Neural cell (in vitro differentiated cells): ENCODE data around the gene CNTD1. TPM values are rescaled to one million over a fixed set of nuclear protein-coding genes. Genes with fewer than 3 reads are reported as not detected.

Experiments
- H2AFZ ChIP-seq: fragments of 200-600, 300-800 bp; sonication (generic), shearing (Covaris generic); 2 replicates; pipeline ENCODE4 v1.6.0; 2014; ENCODE audit warnings: low read depth, mild to moderate bottlenecking, antibody characterized with exemption, low read length, moderate library complexity
- H3F3A ChIP-seq: fragments of 200-600 bp; shearing (Covaris generic); 2 replicates; pipeline ENCODE4 v1.6.1; 2016; ENCODE audit warnings: mild to moderate bottlenecking, moderate library complexity, mixed read lengths, antibody characterized with exemption, low read length; ENCODE audit not compliant: insufficient read depth, poor library complexity, severe bottlenecking
- H3K27ac ChIP-seq: fragments of 200-600, 300-800 bp; sonication (generic), shearing (Covaris generic); 2 replicates; pipeline ENCODE4 v1.5.1; 2014; ENCODE audit warnings: mild to moderate bottlenecking, low read length, moderate library complexity
- H3K27me3 ChIP-seq: fragments of 300-800, 200-600 bp; sonication (generic), shearing (Covaris generic); 2 replicates; pipeline ENCODE4 v1.6.0; 2014; ENCODE audit warnings: mild to moderate bottlenecking, low read depth, low read length, moderate library complexity; ENCODE audit not compliant: insufficient read depth
- H3K36me3 ChIP-seq: fragments of 300-800, 200-600 bp; sonication (generic), shearing (Covaris generic); 2 replicates; pipeline ENCODE4 v1.5.1; 2014; ENCODE audit warnings: mild to moderate bottlenecking, antibody characterized with exemption, low read length, moderate library complexity; ENCODE audit not compliant: insufficient read depth
- H3K4me2 ChIP-seq: fragments of 300-800, 200-600 bp; sonication (generic), shearing (Covaris generic); 2 replicates; pipeline ENCODE4 v1.6.0; 2014; ENCODE audit warnings: mild to moderate bottlenecking, low read length
- H3K4me3 ChIP-seq: fragments of 300-800, 200-600 bp; sonication (generic), shearing (Covaris generic); 2 replicates; pipeline ENCODE4 v1.5.1; 2014; ENCODE audit warnings: mild to moderate bottlenecking, low read length, moderate library complexity
- H3K79me2 ChIP-seq: fragments of 200-600 bp; shearing (Covaris generic); replicated peaks from 2 replicates; pipeline ENCODE4 v1.6.0; 2014; ENCODE audit warnings: mild to moderate bottlenecking, low read length, moderate library complexity; ENCODE audit not compliant: insufficient read depth
- H3K9ac ChIP-seq: fragments of 300-800, 200-600 bp; sonication (generic), shearing (Covaris generic); 2 replicates; pipeline ENCODE4 v1.6.1; 2016; ENCODE audit warnings: mild to moderate bottlenecking, low read length, mixed read lengths
- H3K9me2 ChIP-seq: fragments of 200-600 bp; shearing (Covaris generic); 2 replicates; pipeline ENCODE4 v1.6.1; 2016; ENCODE audit warnings: mild to moderate bottlenecking, low read length, mixed read lengths; ENCODE audit not compliant: insufficient read depth
- H3K9me3 ChIP-seq: fragments of 200-600, 300-800 bp; sonication (generic), shearing (Covaris generic); 2 replicates; pipeline ENCODE4 v1.6.1; 2016; ENCODE audit warnings: mild to moderate bottlenecking, mixed run types, low read length, moderate library complexity, mixed read lengths
- H4K20me1 ChIP-seq: fragments of 200-600 bp; shearing (Covaris generic); 2 replicates; pipeline ENCODE4 v1.6.1; 2016; ENCODE audit warnings: mild to moderate bottlenecking, mixed run types; ENCODE audit not compliant: insufficient read depth
- CTCF ChIP-seq: fragments of 450-650 bp; IDR thresholded peaks from 2 replicates; pipeline ENCODE4 v1.5.1; 2014; ENCODE audit warnings: antibody characterized with exemption, mild to moderate bottlenecking, moderate library complexity; ENCODE audit not compliant: poor library complexity, severe bottlenecking
- EP300 ChIP-seq: fragments of 450-650 bp; conservative IDR thresholded peaks from 2 replicates; pipeline ENCODE4 v1.6.1; 2014; ENCODE audit warnings: antibody characterized with exemption, mild to moderate bottlenecking, moderate library complexity; ENCODE audit not compliant: poor library complexity, severe bottlenecking
- EZH2 ChIP-seq: fragments of 200-600, 300-800 bp; shearing (Covaris generic), sonication (generic); IDR thresholded peaks from 2 replicates; pipeline ENCODE4 v1.6.1; 2014; ENCODE audit warnings: antibody characterized with exemption, low read length, borderline replicate concordance, mild to moderate bottlenecking; ENCODE audit not compliant: insufficient read depth, poor library complexity, severe bottlenecking
- MXI1 ChIP-seq: fragments of 450-650 bp; conservative IDR thresholded peaks from 2 replicates; pipeline ENCODE4 v1.6.1; 2014; ENCODE audit warnings: antibody characterized with exemption, mild to moderate bottlenecking; ENCODE audit not compliant: poor library complexity, severe bottlenecking
- POLR2AphosphoS5 ChIP-seq: IDR thresholded peaks from 2 replicates; pipeline ENCODE4 v1.6.1; 2012
- RAD21 ChIP-seq: fragments of 450-650 bp; conservative IDR thresholded peaks from 2 replicates; pipeline ENCODE4 v1.6.1; 2014; ENCODE audit warnings: antibody characterized with exemption, mild to moderate bottlenecking, moderate library complexity
- REST ChIP-seq: IDR thresholded peaks from 2 replicates; pipeline ENCODE4 v1.6.1; 2012; ENCODE audit warnings: borderline replicate concordance
- SMC3 ChIP-seq: fragments of 450-650 bp; conservative IDR thresholded peaks from 2 replicates; pipeline ENCODE4 v1.6.1; 2014; ENCODE audit warnings: antibody characterized with exemption, mild to moderate bottlenecking, moderate library complexity; ENCODE audit not compliant: poor library complexity
- TAF1 ChIP-seq: IDR thresholded peaks from 2 replicates; pipeline ENCODE4 v1.6.1; 2012; ENCODE audit warnings: low read depth
- polyA plus RNA-seq: library from polyadenylated mRNA; depleted of rRNA; stranded (reverse); fragments of >200 nt; gene quantifications from 2 replicates; pipeline ENCODE4 v1.2.3, GENCODE V29; 2014

Gene CNTD1
- polyA plus RNA-seq, 1 donor from 2014 or later, result 0.21 TPM

- H3K9me2 ChIP-seq, result no peaks in the 10 kb centered on the region
- H3K4me2 ChIP-seq, result no peak overlapping the region
- H3K27me3 ChIP-seq, result no peaks in the 10 kb centered on the region
- H3K9me3 ChIP-seq, result no peaks in the 10 kb centered on the region
- H2AFZ ChIP-seq, result no peak overlapping the region
- H3K36me3 ChIP-seq, result no peaks in the 10 kb centered on the region
- H3K4me3 ChIP-seq, result no peak overlapping the region
- no peak overlapping the region for H3K9ac ChIP-seq
- no peaks in the 10 kb centered on the region for H4K20me1 ChIP-seq
- no peaks in the 10 kb centered on the region for H3F3A ChIP-seq
- no peaks in the 10 kb centered on the region for H3K79me2 ChIP-seq
- TF ChIP-seq EZH2 (no peak), RAD21 (no peak), CTCF (no peak), REST (no peak)
- no peak overlapping the region for H3K27ac ChIP-seq
Observed at GRCh38 chr17:42845918-42846593, 47.4 kb downstream of the CNTD1 start.

GRCh38 chr17:42846594-42847280 is 48.1 kb downstream of the CNTD1 start:
- Histone ChIP-seq H3K9ac (no peak overlapping the region), H3K4me3 (no peak overlapping the region)
- TF ChIP-seq RAD21, result no peak
- no peak for TF ChIP-seq SMC3
- TF ChIP-seq REST, result no peak
- no peak for TF ChIP-seq TAF1
- TF ChIP-seq CTCF, result no peak
- TF ChIP-seq MXI1, result no peak
- TF ChIP-seq EZH2, result no peak
- TF ChIP-seq POLR2AphosphoS5, result no peak
- TF ChIP-seq EP300, result no peak

More at GRCh38 chr17:42846594-42847280, 48.1 kb downstream of the CNTD1 start:
- H2AFZ ChIP-seq, result no peak overlapping the region
- H3K27me3 ChIP-seq, result no peaks in the 10 kb centered on the region
- no peaks in the 10 kb centered on the region for H3K9me3 ChIP-seq
- H3K4me2 ChIP-seq, result no peak overlapping the region
- H3K27ac ChIP-seq, result no peak overlapping the region
- H3K79me2 ChIP-seq, result no peaks in the 10 kb centered on the region
- no peaks in the 10 kb centered on the region for H3K9me2 ChIP-seq
- H4K20me1 ChIP-seq, result no peaks in the 10 kb centered on the region
- no peaks in the 10 kb centered on the region for H3F3A ChIP-seq
- H3K36me3 ChIP-seq, result no peaks in the 10 kb centered on the region
